GM23338 (cell line): Measurements from ENCODE around the gene SNAPC2. TPM values are rescaled to one million over a fixed set of nuclear protein-coding genes. Genes with fewer than 3 reads are reported as not detected.

Experiments used
- ATAC-seq: fragments of 200-7000 bp; cut with Tn5 transposase; 3 replicates; pipeline ENCODE4 v1.9.1; 2020
- DNase-seq: peaks from one replicate; pipeline ENCODE4 v3.0.0-alpha.2; 2015; ENCODE audit warnings: low spot score
- H2AFZ ChIP-seq: fragments of 200-600 bp; sonication (generic); 2 replicates; pipeline ENCODE4 v1.8.0; 2016; ENCODE audit warnings: antibody characterized with exemption, mild to moderate bottlenecking, moderate library complexity
- H3F3A ChIP-seq: fragments of 200-600 bp; sonication (generic); replicated peaks from 2 replicates; pipeline ENCODE4 v1.8.0; 2017; ENCODE audit warnings: antibody characterized with exemption, mixed run types, low read depth
- H3K27ac ChIP-seq: fragments of 200-600 bp; sonication (generic); 2 replicates; pipeline ENCODE4 v1.6.1; 2016; ENCODE audit warnings: low read depth
- H3K27me3 ChIP-seq: fragments of 200-600 bp; sonication (generic); 2 replicates; pipeline ENCODE4 v1.8.0; 2016; ENCODE audit warnings: mild to moderate bottlenecking, mixed run types, moderate library complexity; ENCODE audit not compliant: insufficient read depth
- H3K36me3 ChIP-seq: fragments of 200-600 bp; sonication (generic); 2 replicates; pipeline ENCODE4 v1.8.0; 2016; ENCODE audit warnings: mild to moderate bottlenecking; ENCODE audit not compliant: insufficient read depth
- H3K4me1 ChIP-seq: fragments of 200-600 bp; sonication (generic); 2 replicates; pipeline ENCODE4 v1.8.0; 2016; ENCODE audit warnings: mild to moderate bottlenecking, moderate library complexity; ENCODE audit not compliant: insufficient read depth
- H3K4me2 ChIP-seq: fragments of 200-600 bp; sonication (generic); 2 replicates; pipeline ENCODE4 v1.7.1; 2017; ENCODE audit warnings: mixed run types
- H3K4me3 ChIP-seq: fragments of 200-600 bp; sonication (generic); 2 replicates; pipeline ENCODE4 v1.6.1; 2016; ENCODE audit warnings: mixed run types
- H3K79me2 ChIP-seq: fragments of 200-600 bp; sonication (generic); replicated peaks from 2 replicates; pipeline ENCODE4 v1.8.0; 2017; ENCODE audit warnings: mild to moderate bottlenecking; ENCODE audit not compliant: insufficient read depth
- H3K9me2 ChIP-seq: fragments of 200-600 bp; sonication (generic); 2 replicates; pipeline ENCODE4 v1.8.0; 2017; ENCODE audit not compliant: insufficient read depth
- H4K20me1 ChIP-seq: fragments of 200-600 bp; sonication (generic); replicated peaks from 2 replicates; pipeline ENCODE4 v1.8.0; 2017; ENCODE audit warnings: mild to moderate bottlenecking; ENCODE audit not compliant: insufficient read depth
- H3K27ac Mint-ChIP-seq: 2 replicates; pipeline ENCODE4 v1.8.0; 2020; ENCODE audit warnings: inconsistent platforms, mild to moderate bottlenecking, moderate library complexity, mixed read lengths
- H3K27me3 Mint-ChIP-seq: 3 replicates; pipeline ENCODE4 v1.8.0; 2022; ENCODE audit warnings: low read depth, mild to moderate bottlenecking, moderate library complexity, mixed read lengths, inconsistent platforms; ENCODE audit not compliant: insufficient read depth, poor library complexity
- H3K36me3 Mint-ChIP-seq: 3 replicates; pipeline ENCODE4 v1.8.0; 2021; ENCODE audit warnings: low read depth, mild to moderate bottlenecking, inconsistent platforms, moderate library complexity, mixed read lengths
- H3K4me1 Mint-ChIP-seq: 3 replicates; pipeline ENCODE4 v1.8.0; 2020; ENCODE audit warnings: mild to moderate bottlenecking, inconsistent platforms, mixed read lengths
- H3K4me3 Mint-ChIP-seq: 3 replicates; pipeline ENCODE4 v1.8.0; 2021; ENCODE audit warnings: moderate library complexity, mild to moderate bottlenecking, inconsistent platforms, mixed read lengths
- H3K9me3 Mint-ChIP-seq: 3 replicates; pipeline ENCODE4 v1.8.0; 2020; ENCODE audit warnings: moderate library complexity, mild to moderate bottlenecking, inconsistent platforms, mixed read lengths
- CREB1 ChIP-seq: fragments of 250-450 bp; sonication (Bioruptor Pico); IDR thresholded peaks from 2 replicates; pipeline ENCODE4 v1.5.0; 2020; ENCODE audit warnings: low read depth, mild to moderate bottlenecking, moderate library complexity
- CTCF ChIP-seq, 2 experiments: fragments of 200-600 bp in 1 of 2; sonication (generic) in 1 of 2; conservative IDR thresholded peaks; 2 replicates each; pipeline versions ENCODE4 v1.5.1 to v1.6.1; 2016 to 2017; ENCODE audit warnings: antibody characterized with exemption in 2 of 2, low read depth in 2 of 2, mild to moderate bottlenecking in 2 of 2, moderate library complexity in 1 of 2
- ETS1 ChIP-seq: IDR thresholded peaks from 2 replicates; pipeline ENCODE4 v1.6.1; 2016; ENCODE audit warnings: antibody characterized with exemption
- EZH2 ChIP-seq: fragments of 200-600 bp; sonication (generic); IDR thresholded peaks from one replicate; pipeline ENCODE4 v1.8.0; 2017; ENCODE audit warnings: antibody characterized with exemption, mild to moderate bottlenecking, low read depth; ENCODE audit not compliant: unreplicated experiment
- EZH2phosphoT487 ChIP-seq: fragments of 200-600 bp; sonication (generic); IDR thresholded peaks from one replicate; pipeline ENCODE4 v1.8.1; 2018; ENCODE audit warnings: antibody characterized with exemption; ENCODE audit not compliant: unreplicated experiment
- JUNB ChIP-seq: IDR thresholded peaks from one replicate; pipeline ENCODE4 v1.6.1; 2016; ENCODE audit warnings: antibody characterized with exemption; ENCODE audit not compliant: unreplicated experiment
- NANOG ChIP-seq: IDR thresholded peaks from 2 replicates; pipeline ENCODE4 v1.6.1; 2016; ENCODE audit warnings: antibody characterized with exemption, borderline replicate concordance
- POLR2AphosphoS5 ChIP-seq: IDR thresholded peaks from 2 replicates; pipeline ENCODE4 v1.6.1; 2016; ENCODE audit warnings: antibody characterized with exemption, low read depth
- REST ChIP-seq: IDR thresholded peaks from one replicate; pipeline ENCODE4 v1.6.1; 2018; ENCODE audit warnings: antibody characterized with exemption; ENCODE audit not compliant: unreplicated experiment
- STAT1 ChIP-seq: IDR thresholded peaks from one replicate; pipeline ENCODE4 v1.6.1; 2016; ENCODE audit warnings: antibody characterized with exemption; ENCODE audit not compliant: unreplicated experiment
- ZNF114 ChIP-seq: fragments of 250-450 bp; sonication (Bioruptor Pico); IDR thresholded peaks from 2 replicates; pipeline ENCODE4 v1.5.0; 2020; ENCODE audit warnings: mild to moderate bottlenecking, moderate library complexity
- ZNF331 ChIP-seq: fragments of 250-450 bp; sonication (Bioruptor Pico); IDR thresholded peaks from 2 replicates; pipeline ENCODE4 v1.5.0; 2020; ENCODE audit warnings: low read depth, mild to moderate bottlenecking, moderate library complexity
- ZNF462 ChIP-seq: fragments of 250-450 bp; sonication (Bioruptor Pico); IDR thresholded peaks from 2 replicates; pipeline ENCODE4 v1.5.0; 2020; ENCODE audit warnings: mild to moderate bottlenecking, moderate library complexity
- polyA plus RNA-seq: library from polyadenylated mRNA; unstranded; fragments of >200 nt; fragmentation: Nextera tagmentation; extraction: Ambion mirVana; gene quantifications from 2 replicates; pipeline ENCODE4 v1.2.1, GENCODE V29; 2016
- total RNA-seq: library from RNA; depleted of rRNA; stranded (reverse); fragments of >200 nt; shearing (Covaris generic); gene quantifications from 2 replicates; pipeline ENCODE4 v1.2.3, GENCODE V29; 2014

Gene SNAPC2
- total and polyA plus RNA-seq, 2 experiments from 2014 or later: 17.1 to 25.1 TPM

GRCh38 chr19:7883796-7884570 lies 36.2 kb upstream of the SNAPC2 start:
- no peaks in the 10 kb centered on the region for H3F3A ChIP-seq
- H3K36me3 ChIP-seq: no peaks in the 10 kb centered on the region
- Mint-ChIP-seq H3K36me3 (no peaks in the 10 kb centered on the region), H3K27ac (no peak overlapping the region), H3K4me1 (no peaks in the 10 kb centered on the region), H3K4me3 (no peak overlapping the region), H3K9me3 (no peaks in the 10 kb centered on the region), H3K27me3 (peaks cover 11% of the 10 kb centered on the region)
- ATAC-seq (no peak), DNase-seq (no peak)
- H4K20me1 ChIP-seq: no peaks in the 10 kb centered on the region; the same call in 1 of the 2 replicates
- peaks cover 6% of the 10 kb centered on the region for H3K27me3 ChIP-seq
- no peak overlapping the region for H3K4me2 ChIP-seq
- no peak overlapping the region for H3K4me3 ChIP-seq
- H3K27ac ChIP-seq: no peak overlapping the region
- H3K4me1 ChIP-seq: no peaks in the 10 kb centered on the region; the same call in 1 of the 2 replicates
- H3K79me2 ChIP-seq: no peaks in the 10 kb centered on the region
- no peak overlapping the region for H2AFZ ChIP-seq
- H3K9me2 ChIP-seq: no peaks in the 10 kb centered on the region
- no peak for TF ChIP-seq NANOG
- no peak for TF ChIP-seq ZNF114 (CRISPR knock-in tag)
- TF ChIP-seq JUNB: no peak
- no peak for TF ChIP-seq EZH2
- TF ChIP-seq CREB1 (CRISPR knock-in tag): no peak
- no peak for TF ChIP-seq POLR2AphosphoS5
- no peak for TF ChIP-seq ZNF331
- TF ChIP-seq CTCF (conservative IDR thresholded peaks at IDR 0.05; ENCODE audit: low read depth in 2 of 2): no peak
- no peak for TF ChIP-seq ZNF462
- no peak for TF ChIP-seq ETS1
- no peak for TF ChIP-seq EZH2phosphoT487
- TF ChIP-seq STAT1: no peak
- no peak for TF ChIP-seq REST
